ENCODE results near the gene TJP2.

Gene TJP2

DNA sequence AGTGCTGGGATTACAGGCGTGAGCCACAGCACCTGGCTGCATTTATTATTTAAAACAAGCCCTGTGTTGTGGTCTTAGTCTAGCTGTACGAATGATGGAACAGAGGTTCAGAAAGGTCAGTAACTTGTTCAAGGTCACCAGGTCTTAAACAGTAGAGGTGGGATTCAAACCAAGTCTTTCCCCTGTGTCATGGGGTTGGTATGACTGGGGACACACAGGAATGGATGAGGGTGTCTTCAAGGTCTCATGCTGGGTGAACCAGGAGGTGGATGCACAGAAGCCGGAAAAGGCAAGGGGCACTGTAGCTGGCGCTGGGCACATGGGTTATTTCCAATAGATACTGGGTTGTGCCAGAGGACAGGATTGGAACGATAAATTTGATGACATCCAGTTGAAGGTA lies 32.2 kb upstream of the TJP2 start:
- Histone ChIP-seq H3K4me3 (ENCODE audit: low read depth, low read length) (no peak overlapping the region), H3K27ac (ENCODE audit: low read depth, low read length) (no peak overlapping the region), H3K36me3 (ENCODE audit: insufficient read depth, low read length) (no peaks in the 10 kb centered on the region), H3K27me3 (ENCODE audit: insufficient read depth, low read length) (no peaks in the 10 kb centered on the region), H3K79me2 (ENCODE audit: control insufficient read depth, insufficient read depth, low read length, unreplicated experiment) (no peaks in the 10 kb centered on the region), H2AFZ (ENCODE audit: low read length, unreplicated experiment) (no peak overlapping the region), H3K4me1 (ENCODE audit: control insufficient read depth, insufficient read depth, low read length, unreplicated experiment) (no peaks in the 10 kb centered on the region)

DNA sequence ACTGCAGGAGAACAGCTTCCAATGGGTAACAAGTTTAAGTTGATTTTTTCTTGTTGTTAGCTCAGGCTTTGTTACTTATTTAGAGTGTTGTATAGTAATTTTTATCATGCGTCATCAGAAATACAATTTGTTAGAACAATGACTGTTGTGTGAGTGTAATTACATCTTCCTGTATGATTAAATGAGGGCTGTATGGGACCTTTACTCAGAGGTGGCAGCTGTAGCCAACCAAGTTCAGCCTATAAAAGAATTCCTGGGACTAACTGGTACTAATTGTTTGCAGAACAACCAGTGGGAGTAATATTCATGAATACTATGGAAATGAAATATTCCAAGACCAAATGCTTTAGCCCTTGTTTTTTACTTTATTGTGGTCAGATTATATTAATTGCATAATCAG lies 30.8 kb upstream of the TJP2 start:
- H3K36me3 ChIP-seq (ENCODE audit: insufficient read depth, low read length): no peaks in the 10 kb centered on the region
- no peaks in the 10 kb centered on the region for H3K79me2 ChIP-seq (ENCODE audit: control insufficient read depth, insufficient read depth, low read length, unreplicated experiment)
- H3K27me3 ChIP-seq (ENCODE audit: insufficient read depth, low read length): no peaks in the 10 kb centered on the region
- H3K4me3 ChIP-seq (ENCODE audit: low read depth, low read length): no peak overlapping the region
- no peaks in the 10 kb centered on the region for H3K4me1 ChIP-seq (ENCODE audit: control insufficient read depth, insufficient read depth, low read length, unreplicated experiment)
- no peak overlapping the region for H3K27ac ChIP-seq (ENCODE audit: low read depth, low read length)
- no peak overlapping the region for H2AFZ ChIP-seq (ENCODE audit: low read length, unreplicated experiment)

DNA sequence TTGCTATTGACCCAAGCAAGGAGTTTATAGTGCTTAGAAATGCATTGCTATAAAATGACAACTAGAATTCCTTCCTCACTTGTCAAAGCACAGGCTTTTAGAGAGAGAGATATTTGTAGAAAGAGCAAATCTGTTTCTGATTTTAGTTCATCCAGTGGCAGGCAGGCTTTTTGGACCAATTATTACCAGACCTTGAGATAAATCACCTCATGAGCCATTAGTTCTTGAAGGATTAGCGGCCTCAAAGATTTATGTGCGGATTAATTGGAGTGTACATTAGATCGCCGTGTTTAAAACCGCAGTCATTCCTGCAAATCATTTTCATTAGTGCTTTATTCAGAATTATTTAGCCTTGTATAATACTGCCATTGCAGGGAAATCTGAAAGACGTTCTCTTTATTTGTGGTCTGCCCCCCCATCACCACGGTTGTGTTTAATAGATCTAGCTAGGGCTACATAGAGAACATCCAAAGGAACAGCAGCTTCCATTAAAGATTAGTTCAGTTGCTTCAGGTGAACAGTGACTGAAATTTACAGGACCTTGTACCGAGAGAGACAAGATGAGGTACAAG lies 28.8 kb upstream of the TJP2 start:
- Histone ChIP-seq H3K4me1 (ENCODE audit: control insufficient read depth, insufficient read depth, low read length, unreplicated experiment) (peaks cover 6% of the 10 kb centered on the region), H3K4me3 (ENCODE audit: low read depth, low read length) (no peak overlapping the region), H3K36me3 (ENCODE audit: insufficient read depth, low read length) (no peaks in the 10 kb centered on the region), H3K79me2 (ENCODE audit: control insufficient read depth, insufficient read depth, low read length, unreplicated experiment) (no peaks in the 10 kb centered on the region), H3K27ac (ENCODE audit: low read depth, low read length) (no peak overlapping the region), H3K27me3 (ENCODE audit: insufficient read depth, low read length) (no peaks in the 10 kb centered on the region), H2AFZ (ENCODE audit: low read length, unreplicated experiment) (no peak overlapping the region)

DNA sequence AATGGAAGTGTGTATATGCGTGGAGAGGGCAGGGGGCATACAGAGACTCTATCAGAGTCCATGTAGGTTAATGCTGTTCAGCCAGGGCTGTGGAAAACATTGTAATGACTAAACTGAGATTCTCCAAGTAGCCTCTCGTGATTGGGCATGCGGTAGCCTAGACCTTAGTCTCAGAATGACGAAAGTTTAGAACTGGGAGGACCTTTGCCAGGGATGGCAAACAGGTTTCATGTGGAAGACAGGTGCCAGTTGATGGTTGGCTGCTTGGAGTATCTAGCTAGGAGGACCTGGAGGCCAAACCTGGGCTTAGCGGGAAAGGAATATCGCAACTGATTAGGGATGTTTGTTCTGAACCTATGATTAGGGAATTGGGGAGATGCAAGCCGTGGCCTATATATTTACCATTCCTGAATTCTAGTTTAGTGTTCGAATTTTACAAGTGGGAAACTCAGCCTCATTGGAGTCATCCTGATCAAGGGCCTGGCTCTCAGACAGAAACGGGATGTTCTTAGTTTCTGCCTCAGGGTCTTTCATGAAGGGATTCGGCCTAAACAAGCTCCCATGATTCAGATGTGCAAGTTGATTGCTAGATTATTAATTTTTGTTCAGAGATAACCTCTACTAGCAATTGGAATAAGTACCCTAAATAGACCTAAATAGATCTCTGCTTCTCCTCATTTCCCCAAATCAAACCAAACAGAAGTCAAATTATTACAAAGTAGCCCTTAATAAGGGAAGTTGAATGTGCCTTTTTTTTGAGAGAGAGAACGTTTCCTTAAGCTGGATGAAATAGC lies 26.8 kb upstream of the TJP2 start:
- H3K36me3 ChIP-seq (ENCODE audit: insufficient read depth, low read length): no peaks in the 10 kb centered on the region
- H2AFZ ChIP-seq (ENCODE audit: low read length, unreplicated experiment): no peak overlapping the region
- no peaks in the 10 kb centered on the region for H3K27me3 ChIP-seq (ENCODE audit: insufficient read depth, low read length)
- peaks cover 6% of the 10 kb centered on the region for H3K4me1 ChIP-seq (ENCODE audit: control insufficient read depth, insufficient read depth, low read length, unreplicated experiment)
- H3K79me2 ChIP-seq (ENCODE audit: control insufficient read depth, insufficient read depth, low read length, unreplicated experiment): no peaks in the 10 kb centered on the region
- H3K4me3 ChIP-seq (ENCODE audit: low read depth, low read length): no peak overlapping the region
- no peak overlapping the region for H3K27ac ChIP-seq (ENCODE audit: low read depth, low read length)

DNA sequence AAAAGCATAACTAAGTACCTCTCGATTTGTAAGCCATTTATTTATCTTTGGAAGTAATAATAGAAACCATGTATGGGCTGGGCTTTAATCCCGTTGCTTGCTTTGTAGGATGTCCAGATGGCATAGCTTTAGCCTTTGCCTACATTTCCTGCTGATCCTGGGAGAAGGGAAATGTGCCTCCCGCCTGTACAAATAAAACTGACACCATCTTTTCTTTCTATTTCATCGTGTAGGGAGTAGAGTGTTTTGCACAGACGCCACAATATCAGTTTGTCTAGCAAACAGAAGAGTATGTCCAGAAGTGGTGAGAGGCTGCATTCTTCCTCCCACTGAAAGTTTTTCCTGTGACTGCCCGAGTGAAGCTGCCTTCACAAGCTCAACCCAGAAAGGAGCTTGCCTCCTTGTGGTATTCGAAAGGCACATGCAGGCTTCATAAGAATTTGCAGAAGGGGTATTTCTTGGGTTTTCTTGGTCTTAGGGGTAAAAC lies 24.7 kb upstream of the TJP2 start:
- H3K27ac ChIP-seq (ENCODE audit: low read depth, low read length): no peak overlapping the region
- no peaks in the 10 kb centered on the region for H3K79me2 ChIP-seq (ENCODE audit: control insufficient read depth, insufficient read depth, low read length, unreplicated experiment)
- no peaks in the 10 kb centered on the region for H3K27me3 ChIP-seq (ENCODE audit: insufficient read depth, low read length)
- H3K4me1 ChIP-seq (ENCODE audit: control insufficient read depth, insufficient read depth, low read length, unreplicated experiment): peaks cover 6% of the 10 kb centered on the region
- no peaks in the 10 kb centered on the region for H3K36me3 ChIP-seq (ENCODE audit: insufficient read depth, low read length)
- H3K4me3 ChIP-seq (ENCODE audit: low read depth, low read length): 0 out of 2 replicates have a peak overlapping the region, but pooled peaks have one; percentile 24
- peak overlapping the region; percentile 66 for H2AFZ ChIP-seq (ENCODE audit: low read length, unreplicated experiment)

DNA sequence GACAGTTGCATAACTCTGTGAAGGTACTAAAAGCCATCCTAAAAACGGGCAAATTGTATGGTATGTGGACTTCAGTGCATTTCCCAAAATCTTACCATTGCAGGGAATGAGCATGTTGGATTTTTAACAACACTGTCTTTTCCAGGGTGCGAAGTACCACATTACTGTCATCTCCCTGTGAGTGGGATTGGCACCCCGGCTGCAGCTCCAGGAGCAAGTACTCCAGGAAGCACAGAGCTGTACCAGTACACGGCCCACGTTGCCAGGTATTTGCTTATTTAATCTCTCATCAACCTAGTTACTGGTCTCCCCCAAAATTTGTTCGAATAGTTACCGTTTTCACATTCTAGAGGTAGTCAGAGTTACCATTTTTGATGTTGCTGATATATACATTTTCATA lies 22.6 kb upstream of the TJP2 start:
- Histone ChIP-seq H3K27ac (ENCODE audit: low read depth, low read length) (no peak overlapping the region), H3K4me3 (ENCODE audit: low read depth, low read length) (no peak overlapping the region), H3K36me3 (ENCODE audit: insufficient read depth, low read length) (no peaks in the 10 kb centered on the region), H3K79me2 (ENCODE audit: control insufficient read depth, insufficient read depth, low read length, unreplicated experiment) (no peaks in the 10 kb centered on the region), H3K27me3 (ENCODE audit: insufficient read depth, low read length) (no peaks in the 10 kb centered on the region), H3K4me1 (ENCODE audit: control insufficient read depth, insufficient read depth, low read length, unreplicated experiment) (peaks cover 6% of the 10 kb centered on the region), H2AFZ (ENCODE audit: low read length, unreplicated experiment) (no peak overlapping the region)

DNA sequence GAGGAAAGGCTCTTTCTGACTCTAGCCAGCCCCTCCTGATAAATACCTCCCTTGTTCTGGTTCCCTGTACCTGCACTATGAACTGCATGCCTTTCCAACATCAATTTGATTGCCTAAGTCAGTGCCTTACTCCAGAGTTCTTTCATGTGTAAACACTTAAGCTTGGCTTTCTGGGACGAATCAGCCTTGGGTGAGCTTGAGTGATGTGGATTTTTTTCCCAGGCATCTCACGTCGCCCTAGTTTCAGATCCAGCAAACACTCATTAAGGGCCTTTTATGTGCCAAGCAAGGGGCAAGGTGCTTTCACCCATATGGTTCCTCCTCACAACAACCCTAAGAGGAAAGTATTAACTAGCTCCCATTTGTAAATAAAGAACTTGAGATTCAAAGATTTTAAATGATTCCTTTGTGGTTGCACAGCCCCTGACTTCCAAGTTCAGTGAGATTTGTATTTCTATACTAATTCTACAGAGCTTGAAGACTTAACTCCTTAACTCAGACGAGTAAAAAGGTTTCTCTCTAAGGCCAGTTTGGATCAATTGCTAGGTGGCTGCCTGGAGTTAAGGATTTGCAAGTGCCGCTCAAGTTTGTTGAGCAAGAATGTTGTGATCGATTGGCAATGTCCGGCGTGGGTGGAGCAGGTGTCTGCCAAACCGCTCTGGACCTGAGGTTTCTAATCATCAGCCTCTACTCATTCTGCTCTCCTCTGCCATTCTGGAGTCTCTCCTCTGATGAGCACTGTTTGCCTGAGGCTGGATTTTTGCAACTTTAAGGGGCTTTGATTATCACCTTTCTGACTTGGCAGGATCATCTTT lies 20.2 kb upstream of the TJP2 start:
- Histone ChIP-seq H3K4me3 (ENCODE audit: low read depth, low read length) (no peak overlapping the region), H3K79me2 (ENCODE audit: control insufficient read depth, insufficient read depth, low read length, unreplicated experiment) (no peaks in the 10 kb centered on the region), H3K27ac (ENCODE audit: low read depth, low read length) (no peak overlapping the region), H3K36me3 (ENCODE audit: insufficient read depth, low read length) (no peaks in the 10 kb centered on the region), H2AFZ (ENCODE audit: low read length, unreplicated experiment) (no peak overlapping the region), H3K27me3 (ENCODE audit: insufficient read depth, low read length) (no peaks in the 10 kb centered on the region), H3K4me1 (ENCODE audit: control insufficient read depth, insufficient read depth, low read length, unreplicated experiment) (peaks cover 5% of the 10 kb centered on the region)

DNA sequence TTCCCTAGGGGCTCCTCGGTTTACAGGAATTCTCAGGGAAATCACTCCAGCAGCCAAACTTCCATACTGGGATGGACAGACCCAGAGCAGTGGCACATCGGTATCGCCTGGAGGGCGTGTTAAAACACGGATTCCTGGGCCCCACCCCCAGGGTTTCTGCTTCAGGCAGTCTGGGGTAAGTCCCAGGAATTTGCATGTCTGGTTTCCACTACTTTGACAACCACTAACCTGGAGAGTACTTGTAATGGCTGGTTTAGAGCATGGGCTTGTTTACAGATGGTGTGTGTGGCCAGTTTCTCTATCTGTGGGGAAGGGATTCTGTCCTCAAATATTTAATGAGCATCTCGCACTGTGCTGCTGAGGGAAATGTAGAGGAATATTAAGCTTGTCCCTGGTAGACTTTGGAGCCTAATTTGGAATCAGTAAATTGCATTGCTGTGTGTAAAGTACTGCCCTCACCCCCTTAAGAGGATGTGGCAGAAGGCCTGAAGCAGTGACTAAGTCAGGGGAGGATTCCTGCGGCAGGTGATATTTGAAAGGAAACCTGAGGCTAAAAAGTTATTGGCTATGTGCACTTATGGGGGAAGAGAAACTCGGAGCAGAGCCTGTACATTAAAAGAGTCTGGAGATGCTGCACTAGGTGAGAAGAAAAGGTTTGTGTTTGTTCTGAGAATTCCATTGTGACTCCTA lies 18.6 kb upstream of the TJP2 start:
- Histone ChIP-seq H3K27me3 (ENCODE audit: insufficient read depth, low read length) (no peaks in the 10 kb centered on the region), H3K36me3 (ENCODE audit: insufficient read depth, low read length) (no peaks in the 10 kb centered on the region), H3K79me2 (ENCODE audit: control insufficient read depth, insufficient read depth, low read length, unreplicated experiment) (no peaks in the 10 kb centered on the region), H2AFZ (ENCODE audit: low read length, unreplicated experiment) (no peak overlapping the region), H3K4me1 (ENCODE audit: control insufficient read depth, insufficient read depth, low read length, unreplicated experiment) (no peaks in the 10 kb centered on the region), H3K27ac (ENCODE audit: low read depth, low read length) (no peak overlapping the region), H3K4me3 (ENCODE audit: low read depth, low read length) (no peak overlapping the region)

DNA sequence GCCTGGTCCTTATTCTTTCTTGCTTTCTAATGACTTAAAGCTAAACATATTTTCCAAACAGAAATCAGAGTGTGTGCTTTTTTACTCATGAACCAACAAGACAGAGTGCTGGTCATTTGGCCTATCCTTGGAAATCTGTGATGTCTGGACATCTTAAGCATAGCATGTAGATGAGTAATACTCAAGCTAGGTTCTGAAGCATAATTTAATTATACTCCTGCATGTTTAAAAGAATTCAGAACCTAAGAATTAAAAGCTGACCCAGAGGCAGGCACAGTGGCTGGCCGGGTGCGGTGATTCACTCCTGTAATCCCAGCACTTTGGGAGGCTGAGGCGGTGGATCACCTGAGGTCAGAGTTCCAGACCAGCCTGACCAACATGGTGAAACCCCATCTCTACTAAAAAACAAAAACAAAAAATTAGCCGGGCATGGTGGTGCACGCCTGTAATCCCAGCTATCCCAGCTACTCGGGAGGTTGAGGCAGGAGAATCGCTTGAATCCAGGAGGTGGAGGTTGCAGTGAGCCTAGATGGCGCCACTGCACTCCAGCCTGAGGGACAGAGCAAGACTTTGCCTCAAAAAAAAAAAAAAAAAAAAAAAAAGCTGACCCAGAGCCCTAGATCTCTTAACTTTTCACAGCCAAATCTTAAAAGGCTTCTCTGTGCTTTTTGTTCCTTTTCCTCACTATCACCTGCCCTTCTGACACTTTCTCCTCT lies 16.2 kb upstream of the TJP2 start:
- Histone ChIP-seq H3K27ac (ENCODE audit: low read depth, low read length) (no peak overlapping the region), H3K79me2 (ENCODE audit: control insufficient read depth, insufficient read depth, low read length, unreplicated experiment) (no peaks in the 10 kb centered on the region)

DNA sequence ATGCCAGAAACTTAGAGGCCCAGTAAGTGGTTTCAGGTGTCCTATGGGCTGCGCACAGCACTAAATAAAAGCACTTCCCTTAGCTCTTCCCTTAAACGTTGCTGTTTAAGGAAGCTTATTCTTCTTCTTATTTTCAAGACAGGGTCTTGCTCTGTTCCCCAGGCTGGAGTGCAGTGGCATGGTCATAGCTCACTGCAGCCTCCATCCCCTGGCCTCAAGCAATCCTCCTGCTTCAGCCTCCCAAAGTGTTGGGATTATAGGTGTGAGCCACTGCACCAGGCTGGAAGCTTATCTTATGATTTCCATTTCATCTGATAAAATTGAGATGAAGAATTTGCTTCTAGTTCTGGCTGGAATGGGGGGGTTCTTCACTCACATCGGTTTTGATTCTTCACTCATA lies 15.6 kb upstream of the TJP2 start:
- Histone ChIP-seq H3K79me2 (ENCODE audit: control insufficient read depth, insufficient read depth, low read length, unreplicated experiment) (no peaks in the 10 kb centered on the region), H3K36me3 (ENCODE audit: insufficient read depth, low read length) (no peaks in the 10 kb centered on the region), H2AFZ (ENCODE audit: low read length, unreplicated experiment) (no peak overlapping the region), H3K4me3 (ENCODE audit: low read depth, low read length) (no peak overlapping the region), H3K27me3 (ENCODE audit: insufficient read depth, low read length) (no peaks in the 10 kb centered on the region), H3K27ac (ENCODE audit: low read depth, low read length) (no peak overlapping the region), H3K4me1 (ENCODE audit: control insufficient read depth, insufficient read depth, low read length, unreplicated experiment) (no peaks in the 10 kb centered on the region)

More for the DNA sequence above, 16.2 kb upstream of the TJP2 start:
- no peaks in the 10 kb centered on the region for H3K27me3 ChIP-seq (ENCODE audit: insufficient read depth, low read length)
- H3K4me1 ChIP-seq (ENCODE audit: control insufficient read depth, insufficient read depth, low read length, unreplicated experiment): no peaks in the 10 kb centered on the region
- no peak overlapping the region for H3K4me3 ChIP-seq (ENCODE audit: low read depth, low read length)
- H3K36me3 ChIP-seq (ENCODE audit: insufficient read depth, low read length): no peaks in the 10 kb centered on the region
- no peak overlapping the region for H2AFZ ChIP-seq (ENCODE audit: low read length, unreplicated experiment)

Measured in ACC112 (cell line).